ENCODE measurements around the gene DNAL4. TPM values are rescaled to one million over a fixed set of nuclear protein-coding genes. Genes with fewer than 3 reads are reported as not detected.

Gene DNAL4
- polyA plus RNA-seq, 2 of the 4 experiments (the other 2 are of a cell fraction) = 7.7 to 9.8 TPM

GRCh38 chr22:38761202-38762162 lies 32.5 kb downstream of the DNAL4 start:
- FAIRE-seq = no peak

DNA sequence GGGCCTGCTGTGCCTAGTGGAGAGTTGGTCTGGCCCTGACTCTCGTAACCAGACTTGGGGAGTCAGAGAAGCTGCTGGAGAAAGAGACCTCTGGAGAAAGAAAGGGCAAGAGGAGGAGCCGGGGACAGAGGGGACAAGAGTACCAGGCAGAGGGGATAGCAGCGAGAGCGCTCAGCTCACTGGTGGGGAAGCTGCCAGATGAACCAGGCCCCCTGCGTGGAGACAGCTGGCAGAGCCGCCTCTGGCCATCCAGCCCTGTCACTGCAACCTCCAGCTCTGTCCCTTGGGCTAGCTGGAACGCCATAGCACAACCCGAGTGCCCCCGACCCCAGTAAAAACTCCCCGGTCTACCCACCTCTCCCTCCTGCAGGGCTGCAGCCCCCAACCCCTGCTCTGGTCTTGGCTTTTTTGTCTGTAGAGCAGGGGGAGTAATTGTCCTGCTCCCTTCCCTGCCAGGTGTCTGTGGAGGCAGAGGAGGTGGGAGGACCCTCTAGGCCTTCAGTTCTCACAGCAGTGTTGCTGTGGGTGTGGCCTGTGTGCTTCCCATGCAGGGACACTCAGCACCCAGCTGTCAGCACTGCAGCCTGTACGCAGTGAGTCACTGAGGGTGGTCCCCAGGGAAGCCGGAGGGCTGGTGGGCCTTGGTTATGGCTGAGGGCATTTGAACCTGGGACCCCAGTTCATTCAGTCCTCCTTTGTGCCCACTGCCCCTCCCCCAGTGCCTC lies 33.3 kb downstream of the DNAL4 start:
- FAIRE-seq (no peak), ATAC-seq (no peak), DNase-seq (ENCODE audit: low read depth in 1 of 2, low spot score in 1 of 2) (no peak)
- H3K4me2 ChIP-seq = no peak overlapping the region
- CTCF ChIA-PET = interaction anchor here (0.9 to 8.1 kb wide), 3 partner anchors 7 to 708 kb away, joined by 3 to 75 read pairs (median 5); no protein-coding TSS in a partner anchor
- WGBS (ENCODE audit: missing lambda C conversion rate) = 87% methylated on average over 10 of the region's 12 CpGs
- H3K9me3 ChIP-seq = no peaks in the 10 kb centered on the region
- POLR2A ChIA-PET = no interaction called here
- no peak overlapping the region for H3K4me3 ChIP-seq
- TF ChIP-seq RNF2 (IDR thresholded peaks at IDR 0.05; ENCODE audit: borderline replicate concordance, low read depth) (no peak), HES2 (IDR thresholded peaks at IDR 0.05) (no peak), CHD2 (IDR thresholded peaks at IDR 0.05; ENCODE audit: low read length, partially characterized antibody) (no peak), PHF8 (IDR thresholded peaks at IDR 0.05; ENCODE audit: borderline replicate concordance, low read depth) (no peak), EHMT2 (IDR thresholded peaks at IDR 0.05; ENCODE audit: low read depth) (no peak), MYC (IDR thresholded peaks at IDR 0.05; ENCODE audit: borderline replicate concordance, low read length) (no peak), NR3C1 (IDR thresholded peaks at IDR 0.05) (no peak), E2F6 (IDR thresholded peaks at IDR 0.05; ENCODE audit: borderline replicate concordance, low read depth) (no peak), ATOH8 (CRISPR knock-in tag; IDR thresholded peaks at IDR 0.05; ENCODE audit: low read depth) (no peak)
- peaks cover 29% of the 10 kb centered on the region for H3K4me1 ChIP-seq
- no peak overlapping the region for H3K27ac ChIP-seq

More at GRCh38 chr22:38761202-38762162, 32.5 kb downstream of the DNAL4 start:
- ATAC-seq = no peak
- Histone ChIP-seq H3K27ac (no peak overlapping the region), H3K9me3 (no peaks in the 10 kb centered on the region), H3K4me3 (no peak overlapping the region), H3K4me1 (peaks cover 36% of the 10 kb centered on the region), H3K4me2 (no peak overlapping the region)
- WGBS (ENCODE audit: missing lambda C conversion rate) = 76% methylated on average over 7 of the region's 20 CpGs
- no peak for DNase-seq (ENCODE audit: low read depth in 1 of 2, low spot score in 1 of 2)
- no peak for TF ChIP-seq SMC3 (IDR thresholded peaks at IDR 0.05)
- no peak for TF ChIP-seq MAZ (IDR thresholded peaks at IDR 0.05; ENCODE audit: borderline replicate concordance, low read depth, low read length)
- no peak for TF ChIP-seq FOSB (CRISPR knock-in tag; IDR thresholded peaks at IDR 0.05)
- no peak for TF ChIP-seq ZC3H11A (IDR thresholded peaks at IDR 0.05)
- no peak for TF ChIP-seq CEBPB (IDR thresholded peaks at IDR 0.05)
- TF ChIP-seq, protein P1, sequence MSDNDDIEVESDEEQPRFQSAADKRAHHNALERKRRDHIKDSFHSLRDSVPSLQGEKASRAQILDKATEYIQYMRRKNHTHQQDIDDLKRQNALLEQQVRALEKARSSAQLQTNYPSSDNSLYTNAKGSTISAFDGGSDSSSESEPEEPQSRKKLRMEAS (IDR thresholded peaks at IDR 0.05) = no peak
- TF ChIP-seq SREBF2 (IDR thresholded peaks at IDR 0.05) = no peak
- TF ChIP-seq, protein P2, sequence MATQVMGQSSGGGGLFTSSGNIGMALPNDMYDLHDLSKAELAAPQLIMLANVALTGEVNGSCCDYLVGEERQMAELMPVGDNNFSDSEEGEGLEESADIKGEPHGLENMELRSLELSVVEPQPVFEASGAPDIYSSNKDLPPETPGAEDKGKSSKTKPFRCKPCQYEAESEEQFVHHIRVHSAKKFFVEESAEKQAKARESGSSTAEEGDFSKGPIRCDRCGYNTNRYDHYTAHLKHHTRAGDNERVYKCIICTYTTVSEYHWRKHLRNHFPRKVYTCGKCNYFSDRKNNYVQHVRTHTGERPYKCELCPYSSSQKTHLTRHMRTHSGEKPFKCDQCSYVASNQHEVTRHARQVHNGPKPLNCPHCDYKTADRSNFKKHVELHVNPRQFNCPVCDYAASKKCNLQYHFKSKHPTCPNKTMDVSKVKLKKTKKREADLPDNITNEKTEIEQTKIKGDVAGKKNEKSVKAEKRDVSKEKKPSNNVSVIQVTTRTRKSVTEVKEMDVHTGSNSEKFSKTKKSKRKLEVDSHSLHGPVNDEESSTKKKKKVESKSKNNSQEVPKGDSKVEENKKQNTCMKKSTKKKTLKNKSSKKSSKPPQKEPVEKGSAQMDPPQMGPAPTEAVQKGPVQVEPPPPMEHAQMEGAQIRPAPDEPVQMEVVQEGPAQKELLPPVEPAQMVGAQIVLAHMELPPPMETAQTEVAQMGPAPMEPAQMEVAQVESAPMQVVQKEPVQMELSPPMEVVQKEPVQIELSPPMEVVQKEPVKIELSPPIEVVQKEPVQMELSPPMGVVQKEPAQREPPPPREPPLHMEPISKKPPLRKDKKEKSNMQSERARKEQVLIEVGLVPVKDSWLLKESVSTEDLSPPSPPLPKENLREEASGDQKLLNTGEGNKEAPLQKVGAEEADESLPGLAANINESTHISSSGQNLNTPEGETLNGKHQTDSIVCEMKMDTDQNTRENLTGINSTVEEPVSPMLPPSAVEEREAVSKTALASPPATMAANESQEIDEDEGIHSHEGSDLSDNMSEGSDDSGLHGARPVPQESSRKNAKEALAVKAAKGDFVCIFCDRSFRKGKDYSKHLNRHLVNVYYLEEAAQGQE (IDR thresholded peaks at IDR 0.05) = no peak
- TF ChIP-seq HOXB13 (CRISPR knock-in tag; IDR thresholded peaks at IDR 0.05; ENCODE audit: low read depth) = no peak
- TF ChIP-seq ZNF302 (CRISPR knock-in tag; IDR thresholded peaks at IDR 0.05) = no peak
- ChIA-PET POLR2A (no interaction called here), CTCF (interaction anchor here (8.1 kb wide), 1 partner anchor 6 kb away, joined by 75 read pairs; no protein-coding TSS in a partner anchor)
